NK-92 (cell line): ENCODE measurements around the gene RNF220.
"Not testable (repeated sequence)": the region's sequence is repeated elsewhere in the genome, so short reads cannot be mapped to it uniquely, and the experiment has no call there.

Experiments
- DNase-seq: peaks from one replicate; lab custom pipeline; 2025; ENCODE audit not compliant: unreplicated experiment; lab: John Stamatoyannopoulos, UW

The RNF220 gene

DNA sequence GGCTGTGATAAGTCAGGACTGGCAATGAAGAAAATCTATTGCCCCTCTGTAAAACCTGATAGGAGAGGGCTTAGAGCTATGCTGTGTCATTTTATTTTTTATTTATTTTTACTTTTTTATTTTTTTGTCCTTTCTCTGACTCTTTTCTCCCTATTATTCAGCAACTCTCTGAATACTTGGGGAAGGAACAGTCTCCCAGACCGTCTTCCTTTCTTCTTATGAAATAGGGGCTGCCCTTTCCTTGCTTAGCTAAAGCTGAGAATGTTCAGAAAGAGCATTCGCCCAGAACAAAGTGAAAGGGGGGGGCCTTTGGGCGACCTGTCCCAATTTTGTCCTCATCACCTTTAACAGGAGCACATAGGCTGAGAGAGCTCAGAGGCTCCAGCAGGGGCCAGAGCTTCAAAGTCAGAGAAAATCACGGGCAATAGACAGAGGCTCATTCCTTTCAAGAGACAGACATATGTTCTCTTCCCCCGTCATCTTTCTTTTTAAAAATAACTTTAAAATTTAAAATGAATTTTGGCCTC is 80.9 kb downstream of the RNF220 start:
- no peak for DNase-seq

DNA sequence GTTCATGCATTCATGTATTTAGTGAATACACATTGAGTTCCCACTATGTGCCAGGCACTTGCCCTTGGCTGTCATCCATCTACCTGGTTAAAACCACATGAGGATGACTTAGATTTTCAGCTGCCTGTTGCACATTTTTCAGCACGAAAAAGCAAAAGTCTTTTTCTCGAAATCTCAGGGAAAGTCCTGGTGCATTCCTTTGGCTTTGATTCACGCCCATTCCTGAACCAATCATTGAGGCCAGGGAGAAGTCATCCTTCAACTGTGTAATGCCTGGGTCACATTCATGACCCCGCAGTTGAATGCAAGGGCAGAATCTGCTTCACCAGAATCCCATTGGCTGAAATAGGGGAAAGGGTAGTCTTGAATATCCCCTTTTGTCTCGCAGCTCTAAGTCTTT is 84.4 kb downstream of the RNF220 start:
- no peak for DNase-seq

DNA sequence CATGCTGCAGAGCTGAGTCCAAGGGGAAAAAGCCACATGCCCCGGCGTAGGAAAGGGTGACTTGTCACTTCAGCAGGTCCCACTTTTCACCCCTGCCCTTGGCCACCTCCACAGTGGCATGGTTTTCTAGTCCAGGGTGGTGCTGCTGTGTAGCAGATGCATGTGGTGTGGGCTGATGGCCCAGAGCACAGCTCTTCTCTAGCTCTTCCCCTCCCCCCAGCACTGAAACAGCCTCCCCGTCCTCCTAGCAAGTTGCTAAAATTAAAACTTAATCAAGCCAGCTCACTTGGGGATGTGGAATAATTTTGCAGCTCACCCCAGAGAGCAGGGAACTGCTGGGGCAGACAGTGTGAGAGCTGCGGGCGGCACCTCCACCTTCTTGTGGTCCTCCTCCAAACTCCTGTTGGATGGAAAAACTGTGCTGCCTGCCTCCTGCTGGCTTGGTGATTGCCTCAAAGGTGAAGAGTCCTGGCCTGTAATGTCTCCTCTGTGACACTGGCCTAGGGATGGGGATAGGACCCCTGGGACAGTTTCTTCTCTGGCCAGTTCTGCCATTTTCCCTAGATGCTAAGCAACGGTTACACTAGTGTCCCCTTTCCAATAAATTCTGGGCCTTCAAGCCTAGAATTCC is 91.6 kb downstream of the RNF220 start:
- no peak for DNase-seq

DNA sequence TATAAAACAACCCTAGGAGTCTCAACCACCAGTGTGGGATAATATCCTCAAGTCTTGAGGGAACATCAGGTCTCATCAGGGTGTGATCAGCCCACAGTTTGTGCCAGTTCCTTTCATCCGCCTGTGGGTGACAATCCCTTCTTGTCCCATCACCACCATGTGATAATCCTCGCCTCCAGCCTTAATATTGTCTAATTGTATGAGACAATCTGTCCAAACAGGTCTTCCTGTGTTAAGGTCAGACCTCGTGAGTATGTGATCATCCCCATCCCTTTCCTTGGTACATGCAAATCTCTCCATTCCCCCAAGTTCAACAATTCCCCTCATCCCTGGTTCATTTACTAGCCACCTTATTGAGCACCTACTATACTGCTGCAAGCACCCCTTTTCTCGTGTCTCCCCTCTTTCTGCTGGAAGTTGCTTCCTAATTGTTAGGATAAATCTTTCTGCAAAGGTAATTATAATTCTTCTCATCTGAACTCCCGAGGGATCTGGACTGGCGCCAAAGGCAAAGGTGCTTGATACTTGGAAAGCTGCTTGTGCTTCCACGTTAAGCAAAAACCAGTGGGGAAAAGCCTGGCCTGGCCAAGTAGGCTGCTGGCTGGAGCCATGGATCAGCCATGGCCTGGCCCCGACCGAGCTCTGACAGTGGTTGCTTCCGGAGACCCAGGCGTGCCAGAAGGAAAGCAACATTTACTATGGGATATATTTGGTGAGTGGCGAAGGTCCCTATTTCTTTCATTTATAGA is 92.5 kb downstream of the RNF220 start:
- DNase-seq, result no peak

DNA sequence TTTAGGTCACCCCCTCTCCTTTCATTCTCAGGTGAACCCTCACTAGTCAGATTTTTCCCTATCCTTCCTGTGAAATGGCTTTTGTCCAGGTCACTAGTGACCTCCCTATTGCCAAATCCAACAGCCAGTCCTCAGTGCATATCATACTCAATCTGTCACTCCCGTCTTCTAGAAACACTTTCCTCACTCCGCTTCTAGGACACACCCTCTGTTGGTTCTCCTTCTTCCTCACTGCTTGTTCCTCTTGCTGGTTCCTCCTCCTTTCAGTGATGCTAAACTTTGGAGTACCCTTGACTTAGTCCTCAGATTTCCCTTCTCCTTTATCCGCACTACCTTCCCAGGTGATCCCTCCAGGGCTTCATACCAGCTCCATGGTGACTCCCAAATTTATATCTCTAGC is 94.3 kb downstream of the RNF220 start:
- no peak for DNase-seq

DNA sequence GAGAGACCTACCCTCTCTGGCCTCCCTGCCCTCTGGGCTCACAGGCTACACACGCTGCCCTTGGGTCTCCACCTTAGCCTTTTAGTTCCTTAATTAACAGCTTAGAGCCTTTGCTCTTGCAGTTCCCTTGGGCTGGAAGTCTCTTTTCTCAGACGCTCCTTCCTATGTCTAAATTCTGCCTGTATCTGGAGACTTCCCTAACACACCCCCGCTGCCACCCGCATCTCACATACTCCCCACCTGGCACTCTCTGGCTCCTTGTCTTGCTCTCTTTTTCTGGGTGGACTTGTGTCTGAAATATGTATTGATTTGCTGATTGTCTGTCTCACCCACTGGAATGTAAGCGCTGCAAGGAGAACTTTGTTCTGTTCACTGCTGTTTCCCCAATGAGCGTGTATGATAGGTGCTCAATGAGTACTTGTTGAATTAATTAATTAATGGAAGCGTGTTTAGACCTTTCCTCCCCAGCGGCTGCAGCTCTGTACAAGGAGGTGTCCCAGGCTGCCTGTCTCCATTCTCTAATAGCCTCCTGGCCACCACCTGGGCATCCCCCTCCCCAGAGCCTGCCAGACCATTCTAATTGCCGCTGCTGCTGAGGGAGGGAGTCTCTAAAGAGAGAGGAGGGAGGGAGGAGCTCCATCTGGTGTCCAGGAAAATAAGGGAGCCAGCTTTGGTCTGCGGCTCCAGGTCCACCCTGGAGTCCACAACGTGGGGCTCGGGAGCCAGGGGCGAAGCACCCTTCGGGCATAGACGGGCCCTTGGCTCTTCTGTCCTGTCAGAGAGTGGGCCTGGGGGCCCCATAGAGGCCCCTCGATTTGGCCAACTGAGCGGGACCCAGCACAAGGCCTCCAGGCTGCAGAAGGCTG is 95.4 kb downstream of the RNF220 start:
- DNase-seq, result no peak

DNA sequence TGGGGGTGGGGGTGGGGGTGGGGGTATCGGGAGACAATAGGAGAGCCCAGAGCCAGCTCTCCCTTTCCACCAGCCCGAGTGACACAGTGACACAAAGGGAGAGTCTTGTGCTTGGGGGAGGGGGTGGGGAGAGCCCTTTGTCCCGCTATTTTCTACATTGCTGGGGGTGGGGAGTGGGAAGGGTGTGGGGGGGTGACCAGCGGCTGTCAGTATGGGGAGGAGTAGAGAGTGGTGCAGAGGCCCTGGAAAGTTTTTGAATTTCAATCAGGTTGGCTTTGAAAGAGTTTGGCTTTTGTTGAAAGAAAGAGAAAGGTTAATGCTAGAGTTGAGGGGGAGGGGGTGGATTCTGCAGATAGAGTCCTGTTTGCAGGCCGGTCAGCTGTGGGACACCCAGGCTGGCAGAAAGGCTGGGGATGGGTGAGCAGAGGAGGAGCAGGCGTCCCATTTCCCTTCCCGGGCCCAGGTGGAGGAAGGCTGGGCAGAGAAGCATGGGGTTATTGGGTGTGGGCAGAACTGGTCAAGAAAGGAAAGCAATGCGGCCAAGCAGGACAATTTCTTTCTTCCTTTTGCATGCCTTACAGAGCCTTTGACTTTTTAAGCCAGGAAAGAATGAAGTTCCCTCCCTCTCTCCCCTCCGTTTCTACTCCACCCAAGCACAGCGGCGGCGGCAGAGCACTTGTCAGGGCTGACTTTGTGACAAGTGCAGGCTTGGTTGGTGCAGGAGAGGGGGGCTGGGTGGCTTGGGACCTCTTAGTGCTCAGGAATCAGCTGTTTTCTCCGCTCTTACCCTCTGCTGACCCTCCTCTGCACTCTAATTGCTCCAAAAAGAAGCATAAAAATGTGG is 96.2 kb downstream of the RNF220 start:
- DNase-seq, result no peak

DNA sequence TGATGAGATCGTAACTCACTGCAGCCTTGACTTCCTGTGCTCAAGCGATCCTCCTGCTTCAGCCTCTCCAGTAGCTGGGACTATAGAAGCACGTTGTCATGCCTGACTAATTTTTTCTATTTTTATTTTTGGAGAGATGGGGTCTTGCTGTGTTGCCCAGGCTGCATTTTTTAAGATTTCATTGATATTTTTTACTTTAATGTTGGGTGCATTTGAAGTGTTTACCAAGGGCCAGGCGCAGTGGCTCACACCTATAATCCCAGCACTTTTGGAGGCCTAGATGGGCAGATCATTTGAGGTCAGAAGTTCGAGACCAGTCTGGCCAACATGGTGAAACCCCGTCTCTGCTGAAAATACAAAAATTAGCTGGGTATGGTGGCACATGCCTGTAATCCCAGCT is 97.8 kb downstream of the RNF220 start:
- DNase-seq, result not testable (repeated sequence)

DNA sequence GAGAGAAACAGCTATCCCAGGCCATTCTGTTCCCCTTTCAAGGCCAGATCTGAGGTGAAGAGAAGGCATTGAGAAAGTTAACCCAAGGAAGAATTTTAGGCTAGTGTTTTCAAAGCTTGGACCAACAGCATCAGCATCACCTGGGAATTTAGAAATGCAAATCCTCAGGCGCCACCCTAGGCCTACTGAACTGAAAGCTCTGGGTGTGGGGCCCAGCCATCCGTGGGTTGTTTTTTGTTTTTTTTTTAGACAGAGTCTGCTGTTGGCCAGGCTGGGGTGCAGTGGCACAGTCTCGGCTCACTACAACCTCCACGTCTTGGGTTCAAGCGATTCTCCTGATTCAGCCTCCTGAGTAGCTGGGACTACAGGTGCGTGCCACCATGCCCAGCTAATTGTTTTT is 98.6 kb downstream of the RNF220 start:
- DNase-seq, result no peak

DNA sequence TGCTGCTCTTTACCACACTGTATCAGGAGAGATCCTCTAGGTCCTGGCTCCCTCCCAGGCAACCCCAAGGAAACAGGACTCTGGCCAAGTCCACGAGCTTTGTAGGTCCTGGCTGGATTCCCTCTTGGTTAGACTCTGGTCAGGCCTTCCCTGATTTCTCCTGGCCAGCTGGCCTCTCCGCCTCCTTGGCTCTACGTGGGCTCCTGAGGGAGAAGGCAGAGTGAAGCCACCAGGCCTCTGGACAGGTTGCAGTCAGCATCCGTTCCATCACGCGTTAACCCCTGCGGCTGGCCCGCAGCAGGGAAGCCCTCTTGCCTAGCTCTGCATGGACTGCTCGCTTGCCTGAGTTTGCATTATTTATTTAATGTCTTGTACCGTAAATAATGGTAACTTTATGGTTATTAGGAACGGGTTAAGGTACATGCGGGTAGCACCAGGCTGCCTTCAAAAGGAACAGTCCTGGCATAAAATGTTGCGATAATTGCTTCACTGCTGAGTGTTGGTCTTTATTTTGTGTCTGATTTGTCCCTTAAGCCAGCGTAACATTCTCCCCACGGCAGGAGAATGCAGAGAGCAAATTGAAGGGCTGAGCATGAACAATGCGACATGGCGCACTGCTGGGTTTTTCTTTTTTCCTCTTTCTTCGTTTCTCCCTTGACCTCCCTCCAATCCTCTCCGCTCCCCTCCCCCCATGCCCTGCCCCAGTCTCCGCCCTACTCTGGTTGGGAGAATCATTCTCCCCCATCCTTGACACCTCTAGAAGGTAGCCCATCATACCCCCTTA is 100.3 kb downstream of the RNF220 start:
- DNase-seq, result no peak

DNA sequence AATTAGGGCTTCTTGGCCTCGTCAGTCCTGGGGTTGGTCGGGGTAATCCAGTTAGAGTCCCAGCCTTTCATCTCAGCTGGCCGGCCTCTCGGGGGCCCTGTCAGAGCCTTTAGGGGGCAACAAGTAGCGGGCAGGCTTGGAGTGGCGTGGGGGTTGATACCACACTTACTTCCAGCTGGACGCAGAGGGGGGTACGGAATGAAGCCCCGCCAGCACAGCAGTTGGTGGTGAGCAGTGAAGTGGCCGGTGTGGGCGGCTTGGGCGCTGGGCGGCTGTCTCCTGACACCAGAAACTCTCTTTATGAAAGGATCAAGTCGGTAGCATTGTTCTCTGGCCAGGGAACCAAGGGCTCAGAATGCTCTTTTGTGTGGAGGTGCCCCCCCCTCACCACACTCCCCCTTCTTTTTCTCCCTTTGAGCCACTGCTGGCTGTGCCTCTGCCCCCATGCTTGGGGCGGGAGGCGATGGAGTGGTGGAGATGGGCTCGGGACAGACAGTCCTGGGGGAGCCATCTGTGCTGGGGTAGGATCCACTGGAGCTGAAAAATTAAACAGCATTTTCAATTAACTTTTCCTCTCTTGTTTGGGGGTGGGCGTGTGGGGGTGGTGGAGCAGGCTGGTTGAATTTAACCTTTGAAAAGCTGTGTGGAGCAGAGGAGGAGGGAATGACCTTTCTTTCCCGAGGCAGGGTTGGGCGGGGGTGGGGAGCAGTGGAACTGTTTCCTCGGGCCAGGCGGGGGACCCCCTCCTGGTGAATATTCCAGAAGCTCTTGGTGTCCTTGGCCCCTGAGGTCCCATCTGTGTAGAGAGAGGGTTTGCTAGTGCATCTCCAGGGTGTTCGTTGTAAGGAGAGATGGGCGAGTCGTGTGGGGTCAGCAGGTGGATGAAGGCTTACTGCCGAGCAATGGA is 102.7 kb downstream of the RNF220 start:
- DNase-seq, result no peak

DNA sequence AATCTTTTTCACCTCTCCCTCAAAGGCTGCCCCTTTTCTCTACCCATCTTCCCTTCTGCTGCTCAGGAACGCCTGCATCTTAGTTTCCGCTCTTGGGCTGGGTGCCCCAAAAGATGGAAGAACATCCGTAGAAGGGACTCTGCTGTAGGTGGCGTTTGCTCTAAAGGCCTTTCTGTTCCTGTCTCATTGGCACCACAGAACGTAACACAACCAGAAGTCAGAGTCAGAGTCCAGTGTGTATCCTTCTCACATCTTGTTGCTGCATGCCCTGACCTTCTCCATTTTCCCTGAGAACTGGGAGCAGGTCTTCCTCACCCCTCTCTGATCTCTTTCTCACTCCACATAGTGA is 103.3 kb downstream of the RNF220 start:
- no peak for DNase-seq

DNA sequence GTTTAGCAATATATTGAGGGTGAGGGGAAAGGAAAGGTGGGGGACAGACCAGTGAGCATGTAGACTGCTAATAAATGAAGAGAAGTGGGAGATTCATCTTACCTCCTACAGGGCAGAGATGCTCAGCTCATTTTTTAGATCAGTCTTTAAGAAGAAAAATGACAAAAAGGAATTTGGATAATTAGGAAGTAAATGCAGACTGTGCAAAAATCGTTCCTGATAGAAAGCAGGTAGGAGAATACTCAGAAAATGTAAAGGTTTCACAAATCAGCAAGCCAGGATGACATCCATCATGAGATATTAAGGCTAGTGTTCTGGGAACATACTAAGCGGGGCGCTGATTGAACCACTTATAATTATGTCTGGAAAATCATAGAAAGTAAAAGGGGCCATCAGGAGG is 106.3 kb downstream of the RNF220 start:
- DNase-seq, result no peak

DNA sequence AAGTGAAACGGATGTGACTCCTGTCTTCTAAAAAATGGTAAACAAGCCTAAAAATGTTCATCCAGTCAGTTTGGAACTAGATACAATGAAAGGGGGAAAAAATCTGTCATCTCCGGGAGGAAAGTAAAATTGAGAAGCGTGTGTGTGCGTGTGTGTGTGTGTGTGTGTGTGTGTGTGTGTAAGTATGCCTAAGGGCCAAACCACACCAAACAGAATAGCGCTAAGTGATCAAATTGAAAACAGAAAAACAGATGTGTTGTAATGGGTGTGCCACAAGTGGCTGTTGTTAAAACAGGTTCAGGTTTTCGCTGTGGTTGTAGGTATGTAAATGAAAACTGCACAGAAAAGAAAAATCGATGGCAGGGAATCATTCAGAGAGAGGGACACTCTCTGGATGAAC is 106.7 kb downstream of the RNF220 start:
- no peak for DNase-seq

DNA sequence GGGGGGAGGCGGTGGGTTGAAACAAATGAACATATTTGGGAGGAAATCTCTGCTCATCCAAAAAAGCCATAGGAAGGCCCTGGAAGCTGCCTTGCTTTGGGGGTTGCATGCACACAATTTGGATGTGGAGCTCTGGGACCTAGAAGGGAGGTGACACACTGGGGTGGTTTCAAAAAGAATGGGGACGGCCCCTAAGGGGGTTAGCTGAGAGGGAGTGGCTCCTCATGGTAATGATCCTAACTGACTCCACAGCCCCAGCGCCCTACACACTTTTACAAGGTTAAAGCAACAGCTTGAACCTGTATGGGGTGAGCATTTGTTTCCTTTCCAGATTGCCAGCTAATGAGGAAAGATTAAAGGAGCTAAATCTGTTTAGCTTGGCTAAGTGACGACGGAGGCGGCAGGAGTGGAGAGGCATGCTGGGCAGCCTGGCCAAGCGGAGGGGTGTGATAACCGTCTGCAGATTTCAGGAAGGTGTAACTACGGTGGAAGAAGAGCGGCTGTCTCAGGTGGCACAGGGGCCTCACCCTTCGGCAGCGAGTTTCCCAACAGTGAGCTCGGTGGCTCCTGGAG is 107.3 kb downstream of the RNF220 start:
- DNase-seq, result no peak

DNA sequence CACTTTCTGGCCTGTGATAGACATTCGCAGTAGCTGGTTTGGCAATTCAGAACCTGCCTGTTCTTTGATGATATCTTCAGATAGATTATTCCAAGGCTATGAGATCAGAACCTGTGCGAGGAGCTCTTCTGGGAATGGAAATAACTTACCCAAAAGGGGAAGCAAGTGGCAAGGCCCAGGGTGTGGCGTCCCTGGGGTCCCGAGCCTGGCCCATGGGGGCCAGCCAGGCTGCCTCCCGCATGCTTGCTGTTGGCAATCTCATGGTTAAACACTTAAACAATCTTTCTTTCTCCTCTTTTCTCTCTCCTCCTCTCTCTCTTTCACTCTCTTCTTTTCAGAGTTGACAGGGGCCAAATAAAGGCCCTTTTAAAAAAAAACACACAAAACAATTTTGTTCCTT is 108.1 kb downstream of the RNF220 start:
- DNase-seq, result no peak

DNA sequence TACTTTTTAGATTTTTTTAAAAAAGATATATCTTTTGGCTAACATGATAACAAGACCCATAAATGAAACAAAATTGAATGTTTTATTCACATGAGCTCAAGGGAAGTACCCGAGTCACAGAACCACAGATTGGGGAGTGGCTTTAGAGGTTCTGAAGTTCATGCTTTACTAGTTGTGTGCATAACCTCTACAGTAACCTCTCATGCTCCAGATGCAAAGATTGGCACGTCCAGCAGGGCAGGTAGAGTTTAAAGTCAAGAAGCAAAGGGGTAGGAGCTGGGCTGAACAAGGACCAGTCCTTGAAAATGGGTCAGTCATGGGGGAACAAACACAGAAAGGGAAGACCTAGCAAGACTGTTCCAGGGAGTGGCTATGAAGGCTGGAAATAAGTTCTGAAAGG is 109.6 kb downstream of the RNF220 start:
- DNase-seq, result no peak

DNA sequence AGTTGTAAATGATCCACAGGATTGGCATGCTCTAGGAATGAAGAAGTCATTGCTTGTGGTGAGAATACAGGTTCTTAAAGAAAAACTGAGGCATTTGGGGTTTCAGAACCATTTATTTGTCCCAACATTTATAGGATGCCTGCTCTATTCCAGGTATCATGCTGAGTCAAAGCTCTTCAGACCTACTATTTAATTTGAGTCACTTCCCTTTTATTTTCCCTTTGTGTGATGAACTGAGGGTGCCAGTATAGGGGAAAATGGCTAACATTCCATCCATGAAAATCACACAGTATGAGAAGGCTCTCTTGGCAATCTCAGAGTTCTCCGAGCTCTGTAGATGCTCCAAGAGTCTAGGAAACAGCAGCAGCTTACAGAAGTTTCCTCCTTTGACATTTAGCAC is 110.4 kb downstream of the RNF220 start:
- no peak for DNase-seq
